OCI-LY3 (cell line): ENCODE data around the gene DNAL1.
A peak's percentile ranks its signal among the peaks of the same experiment; 100 is the strongest.

Experiments
- H2AFZ ChIP-seq: fragments of 200-600, 300-600 bp; shearing (Covaris generic); 2 replicates; pipeline ENCODE4 v1.6.0; 2014; ENCODE audit warnings: antibody characterized with exemption, low read depth, low read length
- H3K27ac ChIP-seq: fragments of 200-600, 300-600 bp; sonication (generic); 2 replicates; pipeline ENCODE4 v1.5.1; 2014; ENCODE audit warnings: mild to moderate bottlenecking, low read length, moderate library complexity, mixed read lengths
- H3K27me3 ChIP-seq: fragments of 200-600, 300-600 bp; sonication (generic); 2 replicates; pipeline ENCODE4 v1.6.1; 2014; ENCODE audit warnings: low read depth, low read length, mixed read lengths
- H3K36me3 ChIP-seq: fragments of 200-600, 300-600 bp; sonication (generic); replicated peaks from 2 replicates; pipeline ENCODE3; 2014; ENCODE audit warnings: low read depth, low read length, mixed read lengths
- H3K4me1 ChIP-seq: fragments of 300-600, 200-600 bp; sonication (generic); 2 replicates; pipeline ENCODE4 v1.6.1; 2014; ENCODE audit warnings: low read length, mixed read lengths
- H3K4me2 ChIP-seq: fragments of 200-600, 300-600 bp; sonication (generic); 2 replicates; pipeline ENCODE4 v1.6.1; 2014; ENCODE audit warnings: low read length, mixed read lengths
- H3K4me3 ChIP-seq: fragments of 300-600, 200-600 bp; sonication (generic); 2 replicates; pipeline ENCODE4 v1.5.1; 2014; ENCODE audit warnings: antibody characterized with exemption, mild to moderate bottlenecking, low read length, moderate library complexity
- H3K79me2 ChIP-seq: fragments of 300-600, 200-600 bp; shearing (Covaris generic); 2 replicates; pipeline ENCODE4 v1.6.1; 2014; ENCODE audit warnings: mild to moderate bottlenecking, low read length, mixed read lengths
- H3K9ac ChIP-seq: fragments of 300-600, 200-600 bp; shearing (Covaris generic); 2 replicates; pipeline ENCODE4 v1.6.0; 2014; ENCODE audit warnings: mild to moderate bottlenecking, low read length, moderate library complexity
- H3K9me3 ChIP-seq: fragments of 200-600, 300-600 bp; shearing (Covaris generic); 2 replicates; pipeline ENCODE4 v1.6.1; 2014; ENCODE audit warnings: low read length, mixed read lengths; ENCODE audit not compliant: insufficient read depth
- H4K20me1 ChIP-seq: fragments of 200-600, 300-600 bp; sonication (generic); 2 replicates; pipeline ENCODE4 v1.6.1; 2016; ENCODE audit warnings: low read length, mixed read lengths; ENCODE audit not compliant: insufficient read depth
- EZH2phosphoT487 ChIP-seq: fragments of 200-600 bp; shearing (Covaris generic); IDR thresholded peaks from 2 replicates; pipeline ENCODE4 v1.6.1; 2018; ENCODE audit warnings: antibody characterized with exemption, mixed run types, low read depth
- TF ChIP-seq, protein P1 (sequence below): fragments of 200-600, 300-600 bp; sonication (generic); IDR thresholded peaks from 2 replicates; pipeline ENCODE4 v1.5.1; 2014; ENCODE audit warnings: antibody characterized with exemption, low read length, low read depth

DNAL1 gene

DNA sequence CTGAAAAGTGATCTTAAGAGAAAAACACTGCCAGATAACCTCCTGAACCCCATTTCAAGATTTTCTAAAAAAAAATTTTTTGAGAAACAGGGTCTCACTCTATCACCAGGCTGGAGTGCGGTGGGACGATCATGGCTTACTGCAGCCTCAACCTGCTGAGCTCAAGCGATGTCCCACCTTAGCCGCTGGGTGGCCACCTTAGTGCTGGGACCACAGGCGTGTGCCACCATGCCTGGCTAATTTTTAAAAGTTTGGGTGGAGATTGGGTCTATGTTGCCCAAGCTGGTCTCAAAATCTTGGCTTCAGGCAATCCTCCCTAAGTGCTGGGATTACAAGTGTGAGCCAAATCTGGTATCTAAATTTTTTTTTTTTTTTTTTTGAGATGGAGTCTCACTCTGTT lies 66.0 kb downstream of the DNAL1 start:
- H3K9me3 ChIP-seq: no peaks in the 10 kb centered on the region
- H3K4me3 ChIP-seq: no peak overlapping the region
- peaks cover 12% of the 10 kb centered on the region for H3K36me3 ChIP-seq
- 0 out of 2 replicates have a peak, but pooled peaks cover 5% of the 10 kb centered on the region for H3K4me1 ChIP-seq
- no peak overlapping the region for H2AFZ ChIP-seq
- no peaks in the 10 kb centered on the region for H3K79me2 ChIP-seq
- no peaks in the 10 kb centered on the region for H3K27me3 ChIP-seq
- peaks cover 21% of the 10 kb centered on the region for H4K20me1 ChIP-seq
- H3K9ac ChIP-seq: no peak overlapping the region
- TF ChIP-seq, protein P1, sequence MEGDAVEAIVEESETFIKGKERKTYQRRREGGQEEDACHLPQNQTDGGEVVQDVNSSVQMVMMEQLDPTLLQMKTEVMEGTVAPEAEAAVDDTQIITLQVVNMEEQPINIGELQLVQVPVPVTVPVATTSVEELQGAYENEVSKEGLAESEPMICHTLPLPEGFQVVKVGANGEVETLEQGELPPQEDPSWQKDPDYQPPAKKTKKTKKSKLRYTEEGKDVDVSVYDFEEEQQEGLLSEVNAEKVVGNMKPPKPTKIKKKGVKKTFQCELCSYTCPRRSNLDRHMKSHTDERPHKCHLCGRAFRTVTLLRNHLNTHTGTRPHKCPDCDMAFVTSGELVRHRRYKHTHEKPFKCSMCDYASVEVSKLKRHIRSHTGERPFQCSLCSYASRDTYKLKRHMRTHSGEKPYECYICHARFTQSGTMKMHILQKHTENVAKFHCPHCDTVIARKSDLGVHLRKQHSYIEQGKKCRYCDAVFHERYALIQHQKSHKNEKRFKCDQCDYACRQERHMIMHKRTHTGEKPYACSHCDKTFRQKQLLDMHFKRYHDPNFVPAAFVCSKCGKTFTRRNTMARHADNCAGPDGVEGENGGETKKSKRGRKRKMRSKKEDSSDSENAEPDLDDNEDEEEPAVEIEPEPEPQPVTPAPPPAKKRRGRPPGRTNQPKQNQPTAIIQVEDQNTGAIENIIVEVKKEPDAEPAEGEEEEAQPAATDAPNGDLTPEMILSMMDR: no peak
- no peak for TF ChIP-seq EZH2phosphoT487
- H3K27ac ChIP-seq: no peak overlapping the region
- H3K4me2 ChIP-seq: no peak overlapping the region

DNA sequence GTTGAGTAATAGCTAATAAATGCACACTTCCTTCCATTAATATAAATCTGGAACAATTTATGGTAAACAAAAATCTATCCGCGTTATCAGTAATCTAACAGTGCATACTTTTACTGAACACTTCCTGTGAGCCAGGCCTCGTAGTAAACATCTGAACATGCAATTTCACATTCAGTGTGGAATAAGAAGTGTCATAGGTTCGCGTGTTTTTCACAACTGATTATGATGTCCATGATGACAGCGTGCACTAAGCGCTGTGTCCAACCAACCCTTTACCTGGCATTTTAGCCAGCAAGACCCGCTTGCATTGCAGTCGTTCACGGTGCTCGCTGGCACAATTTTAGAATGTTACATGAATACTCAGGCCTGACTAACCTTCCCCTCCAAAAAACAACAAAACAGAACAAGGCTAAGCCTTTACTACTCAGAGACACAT lies 67.3 kb downstream of the DNAL1 start:
- Histone ChIP-seq H3K4me2 (no peak overlapping the region), H3K79me2 (no peaks in the 10 kb centered on the region), H2AFZ (no peak overlapping the region), H4K20me1 (peaks cover 26% of the 10 kb centered on the region), H3K9me3 (no peaks in the 10 kb centered on the region), H3K9ac (no peak overlapping the region), H3K27me3 (no peaks in the 10 kb centered on the region), H3K4me1 (0 out of 2 replicates have a peak, but pooled peaks cover 5% of the 10 kb centered on the region), H3K36me3 (peaks cover 21% of the 10 kb centered on the region), H3K4me3 (no peak overlapping the region), H3K27ac (no peak overlapping the region)
- TF ChIP-seq EZH2phosphoT487: no peak
- TF ChIP-seq, protein P1: no peak

DNA sequence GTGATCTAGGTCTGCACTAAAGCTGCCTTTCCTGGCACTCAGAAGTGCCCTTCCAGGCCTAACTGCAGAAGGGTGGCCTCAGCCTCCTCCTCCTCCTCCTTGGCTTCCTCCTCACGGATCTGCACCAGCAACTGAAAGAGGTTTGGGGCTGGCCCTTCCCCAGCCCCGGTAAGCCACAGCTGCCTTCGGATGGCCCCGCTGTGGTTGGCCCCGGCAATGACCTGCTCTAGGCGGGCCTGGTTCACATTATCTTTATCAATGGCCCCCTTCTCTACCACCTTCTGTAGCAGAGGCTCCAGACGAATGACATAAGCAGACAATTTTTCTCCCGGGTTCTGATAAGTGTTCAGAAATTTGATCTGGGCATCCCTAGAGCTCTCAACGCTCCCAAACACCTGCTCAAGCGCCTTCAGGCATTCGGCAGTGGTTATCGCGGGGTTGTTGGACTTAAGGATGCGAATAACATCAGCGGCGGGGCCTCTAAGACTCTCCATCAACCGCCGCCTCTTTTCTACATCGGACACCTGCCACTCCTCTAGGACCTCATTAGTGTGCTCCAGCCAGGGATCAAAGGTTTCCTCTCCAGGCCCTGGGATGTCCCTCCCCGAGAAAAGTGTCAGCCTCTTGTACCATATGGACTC lies 67.9 kb downstream of the DNAL1 start:
- peaks cover 31% of the 10 kb centered on the region for H4K20me1 ChIP-seq
- H2AFZ ChIP-seq: no peak overlapping the region
- peaks cover 27% of the 10 kb centered on the region for H3K36me3 ChIP-seq
- H3K4me2 ChIP-seq: no peak overlapping the region
- H3K4me1 ChIP-seq: 0 out of 2 replicates have a peak, but pooled peaks cover 5% of the 10 kb centered on the region
- no peaks in the 10 kb centered on the region for H3K27me3 ChIP-seq
- no peak overlapping the region for H3K9ac ChIP-seq
- TF ChIP-seq, protein P1: no peak
- no peak for TF ChIP-seq EZH2phosphoT487
- H3K79me2 ChIP-seq: no peaks in the 10 kb centered on the region
- H3K9me3 ChIP-seq: no peaks in the 10 kb centered on the region
- H3K27ac ChIP-seq: no peak overlapping the region
- H3K4me3 ChIP-seq: no peak overlapping the region

DNA sequence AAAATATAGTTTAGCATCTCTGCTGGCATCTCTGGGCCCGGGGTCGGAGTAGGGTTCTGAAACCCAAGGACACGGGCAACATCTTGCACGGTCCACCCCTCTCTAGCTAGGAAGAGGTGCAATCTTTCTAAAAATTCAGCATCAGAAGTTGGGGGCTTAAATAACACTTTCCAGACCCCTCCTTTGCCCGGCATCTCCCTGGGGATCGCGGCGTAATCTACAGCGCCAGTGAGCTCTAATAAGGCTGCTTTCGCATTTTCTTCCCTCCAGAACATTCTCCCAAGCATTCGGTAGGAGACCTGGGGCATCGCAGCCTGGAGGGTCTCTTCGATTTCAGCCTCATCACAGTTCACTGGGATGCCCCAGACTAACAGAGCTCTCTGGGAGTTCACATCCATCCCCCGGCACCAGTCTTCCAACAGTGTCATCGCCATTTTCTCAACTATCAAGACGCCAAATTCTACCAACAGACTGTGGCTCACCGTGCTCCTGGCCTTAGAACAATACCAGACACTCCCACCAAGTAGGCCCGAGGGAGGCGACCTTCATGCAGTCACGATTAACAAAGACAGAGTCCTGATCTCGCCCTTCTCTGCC lies 68.5 kb downstream of the DNAL1 start:
- Histone ChIP-seq H2AFZ (no peak overlapping the region), H3K79me2 (no peaks in the 10 kb centered on the region), H3K27me3 (no peaks in the 10 kb centered on the region), H3K27ac (no peak overlapping the region), H3K4me1 (0 out of 2 replicates have a peak, but pooled peaks cover 5% of the 10 kb centered on the region), H3K9ac (peak overlapping the region; percentile 32; the same call in 1 of the 2 replicates), H3K4me2 (peak overlapping the region; percentile 76), H3K4me3 (peak overlapping the region; percentile 75), H3K36me3 (peaks cover 30% of the 10 kb centered on the region), H4K20me1 (peaks cover 37% of the 10 kb centered on the region), H3K9me3 (no peaks in the 10 kb centered on the region)
- no peak for TF ChIP-seq EZH2phosphoT487
- TF ChIP-seq, protein P1: no peak
